Uterus (tissue), 2 donors: ENCODE data around the gene CNTN6.

ENCODE experiments used
- CTCF ChIP-seq, 4 experiments: fragments of 200-600 bp in 2 of 4; fragments of 450-650 bp in 2 of 4; sonication (generic) in 2 of 4; IDR thresholded peaks; one replicate each; pipeline ENCODE4 v1.5.1; 2016 to 2019; ENCODE audit warnings: antibody characterized with exemption in 4 of 4, mild to moderate bottlenecking in 2 of 4, moderate library complexity in 1 of 4
- POLR2A ChIP-seq, 2 donors: fragments of 450-650 bp; IDR thresholded peaks; one replicate each; pipeline ENCODE4 v1.6.1; 2016; ENCODE audit warnings: antibody characterized with exemption in 2 of 2, mild to moderate bottlenecking in 1 of 2, moderate library complexity in 1 of 2

DNA sequence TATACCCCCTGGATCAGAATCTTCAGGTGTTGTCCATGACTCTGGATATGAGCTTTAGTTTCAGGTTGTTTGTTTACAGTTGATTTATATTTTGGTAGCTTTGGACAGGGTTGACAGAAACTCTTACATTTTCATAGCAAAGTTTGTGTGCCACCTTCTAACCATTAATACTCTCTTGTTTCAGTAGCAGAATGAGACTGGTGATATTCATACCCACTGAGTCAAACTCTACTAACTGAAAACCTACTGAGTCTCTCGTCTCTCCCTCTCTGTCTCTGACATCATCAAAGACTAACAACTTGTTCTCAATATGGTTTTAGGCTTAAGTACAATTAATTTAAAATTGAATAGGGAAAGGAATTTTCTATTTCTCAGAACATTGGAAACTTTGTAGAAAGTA, 282.3 kb downstream of the CNTN6 start:
- TF ChIP-seq CTCF (IDR thresholded peaks at IDR 0.05) = no peak
- TF ChIP-seq POLR2A (IDR thresholded peaks at IDR 0.05) = no peak
